IMR-90 (cell line): Measurements from ENCODE around the gene GNAS. TPM values are rescaled to one million over a fixed set of nuclear protein-coding genes. Genes with fewer than 3 reads are reported as not detected.

Source experiments
- ATAC-seq: fragments of 200-7000 bp; cut with Tn5 transposase; 2 replicates; pipeline ENCODE4 v1.9.1; 2020; ENCODE audit warnings: low read depth, mild to moderate bottlenecking, moderate library complexity
- BruUV-seq: library from RNA; stranded (reverse); fragments of 400-500 nt; replicated peaks from 2 replicates; lab custom pipeline; 2021; lab: Mats Ljungman, UMichigan
- CTCF ChIA-PET: fragments of 300-600 bp; formaldehyde crosslinking; extraction: SDS; loops from one replicate; lab custom pipeline; 2021; ENCODE audit warnings: antibody characterized with exemption; lab: Yijun Ruan, JAX
- POLR2A ChIA-PET: fragments of 300-600 bp; sonication (Branson Sonifier 250); formaldehyde crosslinking; loops from one replicate; lab custom pipeline; 2022; ENCODE audit warnings: antibody characterized with exemption; ENCODE audit not compliant: unreplicated experiment; lab: Charles Lee
- DNase-seq: peaks from one replicate; pipeline ENCODE4 v3.0.0; 2013
- H2AFZ ChIP-seq: replicated peaks from 2 replicates; pipeline ENCODE3; 2013; ENCODE audit warnings: low read length, mild to moderate bottlenecking; ENCODE audit not compliant: poor library complexity
- H2AK5ac ChIP-seq: 2 replicates; pipeline ENCODE4 v1.6.1; 2013; ENCODE audit warnings: low read depth, low read length, inconsistent platforms
- H2AK9ac ChIP-seq: replicated peaks from 2 replicates; pipeline ENCODE3; 2013; ENCODE audit warnings: mild to moderate bottlenecking, low read depth, low read length, moderate library complexity; ENCODE audit not compliant: poor library complexity
- H2BK120ac ChIP-seq: 2 replicates; pipeline ENCODE4 v1.6.1; 2013; ENCODE audit warnings: low read depth, low read length, inconsistent platforms
- H2BK15ac ChIP-seq: 3 replicates; pipeline ENCODE4 v1.6.1; 2013; ENCODE audit warnings: low read depth, low read length, inconsistent platforms
- H2BK20ac ChIP-seq: 2 replicates; pipeline ENCODE4 v1.6.1; 2013; ENCODE audit warnings: low read depth, mild to moderate bottlenecking, inconsistent platforms, low read length, moderate library complexity
- H2BK5ac ChIP-seq: 2 replicates; pipeline ENCODE4 v1.6.1; 2013; ENCODE audit warnings: mild to moderate bottlenecking, low read depth, low read length, inconsistent platforms; ENCODE audit not compliant: poor library complexity, severe bottlenecking
- H3K14ac ChIP-seq: replicated peaks from 2 replicates; pipeline ENCODE4 v1.6.1; 2013; ENCODE audit warnings: low read depth, low read length, inconsistent platforms
- H3K18ac ChIP-seq: 2 replicates; pipeline ENCODE4 v1.6.1; 2013; ENCODE audit warnings: low read depth, low read length, control low read depth
- H3K23ac ChIP-seq: 2 replicates; pipeline ENCODE4 v1.6.1; 2013; ENCODE audit warnings: low read depth, low read length, inconsistent platforms
- H3K27ac ChIP-seq: 2 replicates; pipeline ENCODE4 v1.5.1; 2013; ENCODE audit warnings: mild to moderate bottlenecking, control low read depth, low read length; ENCODE audit not compliant: insufficient read depth
- H3K27me3 ChIP-seq: 2 replicates; pipeline ENCODE4 v1.6.1; 2013; ENCODE audit warnings: low read length; ENCODE audit not compliant: control insufficient read depth, insufficient read depth
- H3K36me3 ChIP-seq: 2 replicates; pipeline ENCODE4 v1.6.1; 2013; ENCODE audit warnings: low read length, mixed read lengths; ENCODE audit not compliant: control insufficient read depth, insufficient read depth
- H3K4ac ChIP-seq: 2 replicates; pipeline ENCODE4 v1.6.1; 2013; ENCODE audit warnings: low read depth, low read length, inconsistent platforms
- H3K4me1 ChIP-seq: 2 replicates; pipeline ENCODE4 v1.6.1; 2013; ENCODE audit warnings: low read length, mixed read lengths; ENCODE audit not compliant: control insufficient read depth, insufficient read depth
- H3K4me2 ChIP-seq: 2 replicates; pipeline ENCODE4 v1.6.1; 2013; ENCODE audit warnings: low read depth, mild to moderate bottlenecking, control low read depth, low read length, moderate library complexity
- H3K4me3 ChIP-seq: 2 replicates; pipeline ENCODE4 v1.5.1; 2013; ENCODE audit warnings: low read depth, mild to moderate bottlenecking, control low read depth, low read length, moderate library complexity; ENCODE audit not compliant: insufficient read depth
- H3K56ac ChIP-seq: 2 replicates; pipeline ENCODE4 v1.6.1; 2013; ENCODE audit warnings: low read length, inconsistent platforms; ENCODE audit not compliant: insufficient read depth; ENCODE audit errors: extremely low read depth
- H3K79me1 ChIP-seq, 2 experiments: 2 replicates each; pipeline ENCODE4 v1.6.1; 2013; ENCODE audit warnings: low read length in 2 of 2, inconsistent platforms in 1 of 2, low read depth in 1 of 2
- H3K9ac ChIP-seq: 2 replicates; pipeline ENCODE4 v1.6.1; 2013; ENCODE audit warnings: low read depth, low read length, control low read depth
- H3K9me1 ChIP-seq: 2 replicates; pipeline ENCODE4 v1.6.1; 2013; ENCODE audit warnings: low read length, inconsistent platforms; ENCODE audit not compliant: insufficient read depth
- H3K9me3 ChIP-seq: 2 replicates; pipeline ENCODE4 v1.6.1; 2013; ENCODE audit warnings: low read length; ENCODE audit not compliant: control insufficient read depth, insufficient read depth
- H4K20me1 ChIP-seq: 2 replicates; pipeline ENCODE4 v1.6.1; 2013; ENCODE audit warnings: low read length, inconsistent platforms; ENCODE audit not compliant: insufficient read depth
- H4K5ac ChIP-seq: 2 replicates; pipeline ENCODE4 v1.6.1; 2013; ENCODE audit warnings: mild to moderate bottlenecking, low read depth, low read length, control low read depth
- H4K8ac ChIP-seq, 2 experiments: 2 replicates each; pipeline ENCODE4 v1.6.1; 2013; ENCODE audit warnings: low read depth in 2 of 2, low read length in 2 of 2, control low read depth in 1 of 2, inconsistent platforms in 1 of 2
- H4K91ac ChIP-seq: 2 replicates; pipeline ENCODE4 v1.6.1; 2013; ENCODE audit warnings: low read depth, low read length, inconsistent platforms; ENCODE audit not compliant: insufficient read depth
- BHLHE40 ChIP-seq: fragments of 150-350 bp; IDR thresholded peaks from 2 replicates; pipeline ENCODE4 v1.6.1; 2016; ENCODE audit warnings: mild to moderate bottlenecking, low read depth, low read length
- CEBPB ChIP-seq: IDR thresholded peaks from 2 replicates; pipeline ENCODE4 v1.6.1; 2012; ENCODE audit warnings: low read depth, low read length, improper control_type of control experiment
- FOS ChIP-seq: fragments of 150-350 bp; IDR thresholded peaks from 2 replicates; pipeline ENCODE4 v1.6.1; 2016; ENCODE audit warnings: low read depth, low read length
- MAFK ChIP-seq: IDR thresholded peaks from 2 replicates; pipeline ENCODE4 v1.6.1; 2012; ENCODE audit warnings: low read depth, low read length, improper control_type of control experiment
- MAZ ChIP-seq: IDR thresholded peaks from 2 replicates; pipeline ENCODE4 v1.6.1; 2012; ENCODE audit warnings: low read depth, mild to moderate bottlenecking, low read length, improper control_type of control experiment, moderate library complexity, borderline replicate concordance
- MXI1 ChIP-seq: IDR thresholded peaks from 2 replicates; pipeline ENCODE4 v1.6.1; 2012; ENCODE audit warnings: low read depth, mild to moderate bottlenecking, low read length, moderate library complexity, borderline replicate concordance
- RAD21 ChIP-seq: IDR thresholded peaks from 2 replicates; pipeline ENCODE4 v1.6.1; 2012; ENCODE audit warnings: low read length, improper control_type of control experiment
- RFX5 ChIP-seq: IDR thresholded peaks from 2 replicates; pipeline ENCODE4 v1.8.0; 2012; ENCODE audit warnings: low read depth, mild to moderate bottlenecking, low read length, moderate library complexity
- SMC3 ChIP-seq: fragments of 150-350 bp; IDR thresholded peaks from 2 replicates; pipeline ENCODE4 v1.6.1; 2016; ENCODE audit warnings: low read depth, mild to moderate bottlenecking, antibody characterized with exemption, low read length, moderate library complexity
- WGBS, 2 experiments: methylation state at CpG; one replicate each; pipeline versions ENCODE4 v1.1.5 to v1.1.7; 2013; ENCODE audit warnings: missing lambda C conversion rate in 2 of 2; ENCODE audit not compliant: insufficient read length in 1 of 2; ENCODE audit errors: extremely low coverage in 2 of 2; 5-methylcytosine and 5-hydroxymethylcytosine counted together
- dilution Hi-C: fragments of 300-500 bp; cut with HindIII; formaldehyde crosslinking; loops from one replicate; pipeline ENCODE4 v1.14.3; 2018; ENCODE audit warnings: low sequenced_read_pairs; ENCODE audit not compliant: unreplicated experiment
- in situ Hi-C: fragments of 300-500 bp; cut with MboI; formaldehyde crosslinking; loops from 3 replicates; pipeline ENCODE4 v1.14.3; 2019; ENCODE audit warnings: low sequenced_read_pairs, inconsistent platforms, mixed read lengths
- intact Hi-C: fragments of 100-400 bp; cut with micrococcal nuclease; formaldehyde crosslinking; loops from 2 replicates; pipeline ENCODE4 v1.10.0; 2022
- polyA plus RNA-seq, 3 experiments: library from polyadenylated mRNA; depleted of rRNA; stranded (reverse); fragments of >200 nt; gene quantifications; 2 replicates each; pipeline ENCODE4 v1.2.3, GENCODE V29; 2012; ENCODE audit warnings: low replicate concordance in 1 of 3
- total RNA-seq: library from RNA; depleted of rRNA; stranded (reverse); fragments of >200 nt; gene quantifications from 2 replicates; pipeline ENCODE4 v1.2.3, GENCODE V29; 2012
- TF ChIP-seq, protein P1 (sequence below): fragments of 150-350 bp; IDR thresholded peaks from 2 replicates; pipeline ENCODE4 v1.6.1; 2016; ENCODE audit warnings: low read depth, mild to moderate bottlenecking, low read length, moderate library complexity, borderline replicate concordance
- TF ChIP-seq, protein P2 (sequence below): conservative IDR thresholded peaks from 2 replicates; pipeline ENCODE4 v1.5.1; 2012; ENCODE audit warnings: mild to moderate bottlenecking, low read depth, low read length, improper control_type of control experiment

Gene GNAS
- total and polyA plus RNA-seq, 2 of the 4 experiments (the other 2 are of a cell fraction), result 397 to 1,356 TPM

DNA sequence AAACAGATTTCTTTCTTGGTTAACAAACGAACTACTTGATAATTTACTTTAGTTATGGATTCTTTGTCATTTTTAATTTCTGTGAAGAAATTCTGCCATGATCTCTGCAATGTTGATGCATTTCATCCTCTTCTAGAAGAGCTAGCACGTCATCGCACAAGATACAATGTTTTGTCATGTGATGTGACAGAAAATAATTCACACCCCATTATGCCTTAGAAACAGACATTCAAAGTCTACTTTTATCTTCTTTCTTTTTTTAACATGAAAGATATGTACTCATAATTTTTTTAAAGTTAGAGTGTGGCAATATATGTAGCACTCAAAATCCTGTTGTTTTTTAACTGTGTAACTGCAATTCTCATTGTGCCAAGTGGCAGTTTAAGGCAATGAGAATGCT is 89.0 kb downstream of the GNAS start:
- Histone ChIP-seq H2BK15ac (no peak overlapping the region), H3K18ac (no peak overlapping the region), H3K9me1 (no peaks in the 10 kb centered on the region), H3K14ac (no peak overlapping the region), H3K23ac (no peak overlapping the region), H2BK20ac (no peak overlapping the region), H2BK120ac (no peak overlapping the region), H3K9ac (no peak overlapping the region), H3K4me3 (no peak overlapping the region), H4K20me1 (no peaks in the 10 kb centered on the region), H3K4ac (no peak overlapping the region), H2BK5ac (no peak overlapping the region), H2AFZ (no peak overlapping the region), H3K4me1 (no peaks in the 10 kb centered on the region), H3K56ac (no peak overlapping the region), H3K4me2 (no peak overlapping the region), H3K27ac (no peak overlapping the region), H3K79me1 (no peaks in the 10 kb centered on the region), H3K36me3 (no peaks in the 10 kb centered on the region), H4K91ac (no peak overlapping the region), H4K8ac (no peak overlapping the region), H3K27me3 (peaks cover 15% of the 10 kb centered on the region), H4K5ac (no peak overlapping the region), H3K9me3 (no peaks in the 10 kb centered on the region), H2AK9ac (no peak overlapping the region), H2AK5ac (no peak overlapping the region)
- BruUV-seq, result no TSS peak
- ATAC-seq (no peak), DNase-seq (no peak)
- intact Hi-C loops, result no loop called here
- TF ChIP-seq RAD21 (no peak), MAFK (no peak), CEBPB (no peak), BHLHE40 (no peak), FOS (no peak), SMC3 (no peak), MXI1 (no peak), RFX5 (no peak), MAZ (no peak)
- TF ChIP-seq, protein P1, sequence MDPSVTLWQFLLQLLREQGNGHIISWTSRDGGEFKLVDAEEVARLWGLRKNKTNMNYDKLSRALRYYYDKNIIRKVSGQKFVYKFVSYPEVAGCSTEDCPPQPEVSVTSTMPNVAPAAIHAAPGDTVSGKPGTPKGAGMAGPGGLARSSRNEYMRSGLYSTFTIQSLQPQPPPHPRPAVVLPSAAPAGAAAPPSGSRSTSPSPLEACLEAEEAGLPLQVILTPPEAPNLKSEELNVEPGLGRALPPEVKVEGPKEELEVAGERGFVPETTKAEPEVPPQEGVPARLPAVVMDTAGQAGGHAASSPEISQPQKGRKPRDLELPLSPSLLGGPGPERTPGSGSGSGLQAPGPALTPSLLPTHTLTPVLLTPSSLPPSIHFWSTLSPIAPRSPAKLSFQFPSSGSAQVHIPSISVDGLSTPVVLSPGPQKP, result no peak
- TF ChIP-seq, protein P2, sequence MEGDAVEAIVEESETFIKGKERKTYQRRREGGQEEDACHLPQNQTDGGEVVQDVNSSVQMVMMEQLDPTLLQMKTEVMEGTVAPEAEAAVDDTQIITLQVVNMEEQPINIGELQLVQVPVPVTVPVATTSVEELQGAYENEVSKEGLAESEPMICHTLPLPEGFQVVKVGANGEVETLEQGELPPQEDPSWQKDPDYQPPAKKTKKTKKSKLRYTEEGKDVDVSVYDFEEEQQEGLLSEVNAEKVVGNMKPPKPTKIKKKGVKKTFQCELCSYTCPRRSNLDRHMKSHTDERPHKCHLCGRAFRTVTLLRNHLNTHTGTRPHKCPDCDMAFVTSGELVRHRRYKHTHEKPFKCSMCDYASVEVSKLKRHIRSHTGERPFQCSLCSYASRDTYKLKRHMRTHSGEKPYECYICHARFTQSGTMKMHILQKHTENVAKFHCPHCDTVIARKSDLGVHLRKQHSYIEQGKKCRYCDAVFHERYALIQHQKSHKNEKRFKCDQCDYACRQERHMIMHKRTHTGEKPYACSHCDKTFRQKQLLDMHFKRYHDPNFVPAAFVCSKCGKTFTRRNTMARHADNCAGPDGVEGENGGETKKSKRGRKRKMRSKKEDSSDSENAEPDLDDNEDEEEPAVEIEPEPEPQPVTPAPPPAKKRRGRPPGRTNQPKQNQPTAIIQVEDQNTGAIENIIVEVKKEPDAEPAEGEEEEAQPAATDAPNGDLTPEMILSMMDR, result no peak
- no CpG with 5 or more reads among the region's 3 CpGs for WGBS, 2 experiments
- POLR2A ChIA-PET, result no interaction called here
- in situ Hi-C loops, result no loop called here
- CTCF ChIA-PET, result interaction anchor here (0.6 kb wide), 1 partner anchor 25 kb away, joined by 6 read pairs; no protein-coding TSS in a partner anchor
- dilution Hi-C loops, result no loop called here
